ENCODE data around the gene RAD51B.

Gene RAD51B

DNA sequence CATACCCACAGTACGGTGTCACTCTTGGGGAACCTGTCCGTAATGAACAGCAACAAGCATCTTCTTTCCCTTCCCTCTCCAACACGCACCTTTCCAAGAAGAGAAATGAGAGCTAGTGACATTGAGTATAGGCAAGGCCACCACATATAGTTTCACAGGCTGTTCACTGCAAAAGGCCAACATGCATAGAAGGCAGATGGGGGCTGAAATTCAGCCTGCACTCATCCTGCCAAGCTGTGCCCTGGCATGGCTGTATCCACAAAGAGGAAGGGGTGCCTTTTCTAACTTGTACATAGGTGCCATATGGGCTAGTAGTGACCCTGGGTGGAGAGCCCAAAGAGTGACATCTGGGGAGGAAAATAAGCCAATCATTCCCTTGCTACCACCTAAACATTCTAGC lies 803.7 kb downstream of the RAD51B start:
- DNase-seq (ENCODE audit: insufficient read length, low spot score) (no peak), FAIRE-seq (no peak)
- TF ChIP-seq, protein P1, sequence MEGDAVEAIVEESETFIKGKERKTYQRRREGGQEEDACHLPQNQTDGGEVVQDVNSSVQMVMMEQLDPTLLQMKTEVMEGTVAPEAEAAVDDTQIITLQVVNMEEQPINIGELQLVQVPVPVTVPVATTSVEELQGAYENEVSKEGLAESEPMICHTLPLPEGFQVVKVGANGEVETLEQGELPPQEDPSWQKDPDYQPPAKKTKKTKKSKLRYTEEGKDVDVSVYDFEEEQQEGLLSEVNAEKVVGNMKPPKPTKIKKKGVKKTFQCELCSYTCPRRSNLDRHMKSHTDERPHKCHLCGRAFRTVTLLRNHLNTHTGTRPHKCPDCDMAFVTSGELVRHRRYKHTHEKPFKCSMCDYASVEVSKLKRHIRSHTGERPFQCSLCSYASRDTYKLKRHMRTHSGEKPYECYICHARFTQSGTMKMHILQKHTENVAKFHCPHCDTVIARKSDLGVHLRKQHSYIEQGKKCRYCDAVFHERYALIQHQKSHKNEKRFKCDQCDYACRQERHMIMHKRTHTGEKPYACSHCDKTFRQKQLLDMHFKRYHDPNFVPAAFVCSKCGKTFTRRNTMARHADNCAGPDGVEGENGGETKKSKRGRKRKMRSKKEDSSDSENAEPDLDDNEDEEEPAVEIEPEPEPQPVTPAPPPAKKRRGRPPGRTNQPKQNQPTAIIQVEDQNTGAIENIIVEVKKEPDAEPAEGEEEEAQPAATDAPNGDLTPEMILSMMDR (IDR thresholded peaks at IDR 0.05; ENCODE audit: insufficient read depth, missing control alignments), result no peak

DNA sequence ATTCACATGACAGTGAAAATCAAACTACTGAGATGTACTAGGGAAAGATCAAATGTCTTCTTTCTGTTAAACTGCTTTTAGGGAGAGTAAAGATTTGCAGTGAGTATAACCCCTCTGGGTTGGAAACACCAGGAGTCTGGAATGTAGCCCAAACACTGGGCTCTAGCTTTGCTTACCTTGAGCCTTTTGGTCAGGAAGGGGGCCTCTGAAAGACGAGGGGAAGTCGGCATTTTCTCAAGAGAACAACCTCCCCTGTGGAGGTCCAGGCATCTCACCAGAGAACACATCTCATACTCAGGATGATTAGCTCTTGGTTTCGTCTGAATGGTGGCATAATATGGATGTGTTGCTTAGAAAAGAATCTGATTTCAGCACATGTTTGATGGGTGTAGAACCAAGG lies 804.2 kb downstream of the RAD51B start:
- no peak for DNase-seq (ENCODE audit: insufficient read length, low spot score)
- no peak for FAIRE-seq
- TF ChIP-seq, protein P1 (IDR thresholded peaks at IDR 0.05; ENCODE audit: insufficient read depth, missing control alignments), result no peak

DNA sequence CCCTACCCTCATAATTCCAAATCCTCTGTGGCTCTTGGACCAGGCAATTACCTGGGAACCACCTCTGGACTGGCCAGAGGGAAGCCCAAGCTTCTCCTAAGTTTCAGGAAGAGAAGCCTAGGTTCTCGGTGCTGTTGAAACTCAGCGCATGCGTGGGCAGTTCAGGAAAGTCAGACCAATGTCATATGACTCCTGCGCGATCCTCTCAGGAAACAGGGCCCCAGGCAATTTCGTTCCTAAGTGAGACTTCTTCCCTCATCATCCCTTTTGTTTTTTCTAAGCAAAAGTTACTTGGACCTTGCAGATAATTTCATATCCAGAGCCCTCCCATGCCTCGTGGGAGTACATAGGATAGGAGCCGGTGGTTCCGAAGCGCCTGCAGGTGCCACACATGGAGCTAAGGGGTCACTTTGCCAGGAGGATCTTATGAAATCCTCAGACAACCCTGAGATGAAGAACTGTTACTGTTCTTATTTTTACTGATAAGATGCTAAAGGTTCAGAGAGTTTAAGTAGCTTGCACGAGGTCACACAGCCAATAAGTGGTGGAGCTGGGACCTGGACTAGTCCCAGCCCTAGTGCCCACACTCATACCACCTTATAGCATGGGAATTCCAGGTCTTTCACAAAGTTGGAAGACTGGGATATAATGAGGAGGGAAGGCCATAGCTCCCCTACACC lies 805.1 kb downstream of the RAD51B start:
- TF ChIP-seq, protein P1 (IDR thresholded peaks at IDR 0.05; ENCODE audit: insufficient read depth, missing control alignments), result no peak
- DNase-seq (ENCODE audit: insufficient read length, low spot score), result no peak
- FAIRE-seq, result no peak

DNA sequence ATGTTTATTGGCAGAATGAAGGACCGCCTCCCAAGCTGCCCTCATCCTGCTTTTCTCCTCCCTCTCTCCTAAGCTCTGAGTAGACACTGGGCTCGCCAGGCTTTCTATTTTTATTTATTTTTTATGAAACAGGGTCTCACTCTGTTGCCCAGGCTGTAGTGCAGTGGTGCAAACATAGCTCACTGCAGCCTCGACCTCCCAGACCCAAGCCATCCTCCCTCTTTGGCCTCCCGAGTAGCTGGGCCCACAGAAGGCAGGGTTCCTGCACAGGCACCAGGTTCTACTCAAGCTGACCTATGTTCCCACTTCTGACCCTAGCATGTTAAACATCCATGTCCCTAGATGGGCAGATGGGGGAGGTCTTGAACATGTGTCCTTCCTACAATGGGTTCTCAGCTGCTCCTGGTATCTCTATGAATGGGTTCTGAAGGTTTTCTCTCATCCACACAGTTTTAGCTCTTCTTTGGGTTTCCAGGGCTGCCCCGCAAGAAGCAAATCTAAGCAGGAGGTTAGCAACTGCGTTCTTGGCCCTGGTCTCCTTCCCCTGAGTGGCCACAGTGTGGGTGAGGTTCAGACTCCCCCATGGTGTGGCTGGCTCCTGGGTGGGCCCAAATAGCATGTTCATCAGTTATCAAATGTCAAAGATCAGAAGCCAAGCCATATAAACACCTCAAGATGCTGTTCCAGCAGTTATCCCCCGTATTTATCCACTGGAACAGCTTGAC lies 805.9 kb downstream of the RAD51B start:
- TF ChIP-seq, protein P1 (IDR thresholded peaks at IDR 0.05; ENCODE audit: insufficient read depth, missing control alignments), result no peak
- FAIRE-seq, result no peak
- no peak for DNase-seq (ENCODE audit: insufficient read length, low spot score)

DNA sequence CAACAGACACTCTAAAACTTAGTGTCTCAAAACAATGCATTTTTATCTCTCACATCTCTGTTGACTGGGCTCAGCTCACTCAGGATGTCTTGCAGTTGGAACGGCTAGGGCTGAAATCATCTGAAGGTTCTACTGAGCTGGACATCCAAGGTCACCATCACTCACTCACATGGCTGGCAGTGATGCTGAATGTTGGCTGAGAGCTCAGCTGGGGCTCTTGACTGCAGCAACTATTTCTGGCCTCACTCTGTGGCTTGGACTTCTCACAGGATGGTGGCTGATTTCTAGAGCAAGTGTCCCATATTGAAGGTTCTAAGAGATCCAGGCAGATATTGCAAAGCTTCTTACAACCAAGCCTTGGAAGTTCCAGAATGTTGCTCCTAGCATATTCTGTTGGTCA lies 806.8 kb downstream of the RAD51B start:
- no peak for DNase-seq (ENCODE audit: insufficient read length, low spot score)
- no peak for FAIRE-seq
- TF ChIP-seq, protein P1 (IDR thresholded peaks at IDR 0.05; ENCODE audit: insufficient read depth, missing control alignments), result no peak

DNA sequence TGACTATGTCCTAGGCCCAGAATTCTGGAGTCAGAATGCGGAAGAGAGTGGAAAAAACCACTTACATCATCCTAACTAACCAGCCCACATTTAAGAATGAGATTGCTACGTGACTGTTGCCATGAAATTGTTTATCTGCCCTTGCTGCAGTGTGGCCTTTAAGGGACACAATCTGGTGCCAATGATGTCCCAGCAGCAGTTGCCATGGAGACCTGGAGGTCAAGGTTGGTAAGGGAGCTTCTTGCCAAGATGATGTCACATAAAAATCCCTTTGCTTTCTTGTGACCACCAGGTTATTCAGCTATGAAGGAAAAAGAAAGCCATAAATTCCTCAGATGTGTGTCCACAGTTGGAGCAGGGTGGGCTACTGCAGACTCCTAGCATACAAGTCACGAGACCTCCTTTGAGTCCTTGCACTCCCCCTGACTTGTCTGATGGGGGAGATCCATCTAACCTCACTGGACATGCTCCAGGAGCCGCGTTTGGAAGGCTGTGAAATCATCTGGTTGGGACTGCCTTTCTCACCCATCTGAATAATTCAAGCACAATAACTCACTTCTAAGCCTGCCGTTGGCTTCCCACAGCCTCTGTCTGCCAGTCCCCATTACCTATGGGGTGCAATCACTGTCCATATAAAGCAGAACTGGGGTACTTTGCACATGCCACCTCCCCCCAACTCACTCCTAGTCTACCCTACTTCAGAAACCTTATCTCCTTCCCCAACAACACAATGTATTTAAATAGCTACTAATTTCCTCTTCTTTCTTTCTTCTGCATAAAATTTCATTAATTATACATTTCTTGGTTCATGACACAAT lies 807.7 kb downstream of the RAD51B start:
- FAIRE-seq (no peak), DNase-seq (ENCODE audit: insufficient read length, low spot score) (no peak)

More for the DNA sequence above, 807.7 kb downstream of the RAD51B start:
- TF ChIP-seq, protein P1 (IDR thresholded peaks at IDR 0.05; ENCODE audit: insufficient read depth, missing control alignments), result no peak
